Liver (tissue), 9 donors: Measurements from ENCODE around the gene JADE3. TPM values are rescaled to one million over a fixed set of nuclear protein-coding genes. Genes with fewer than 3 reads are reported as not detected.

Experiments used
- DNase-seq: peaks from one replicate; pipeline ENCODE4 v3.0.0-alpha.2; 2017; ENCODE audit warnings: low spot score
- H3K27ac ChIP-seq, 2 donors: one replicate each; pipeline ENCODE4 v1.7.0; 2013; ENCODE audit warnings: inconsistent platforms in 2 of 2, low read length in 2 of 2, control low read depth in 1 of 2, low read depth in 1 of 2, mild to moderate bottlenecking in 1 of 2
- H3K27me3 ChIP-seq, 4 donors: one replicate each; pipeline versions ENCODE4 v1.6.1 to v1.7.0; 2013; ENCODE audit warnings: low read length in 3 of 4, inconsistent platforms in 1 of 4, mild to moderate bottlenecking in 1 of 4, moderate library complexity in 1 of 4; ENCODE audit not compliant: control insufficient read depth in 4 of 4, insufficient read depth in 4 of 4
- H3K36me3 ChIP-seq, 4 donors: one replicate each; pipeline versions ENCODE4 v1.6.1 to v1.7.0; 2013; ENCODE audit warnings: low read length in 3 of 4, mild to moderate bottlenecking in 3 of 4, low read depth in 1 of 4, moderate library complexity in 1 of 4; ENCODE audit not compliant: control insufficient read depth in 4 of 4, insufficient read depth in 3 of 4
- H3K4me1 ChIP-seq, 4 donors: one replicate each; pipeline versions ENCODE4 v1.6.1 to v1.7.0; 2013; ENCODE audit warnings: low read length in 3 of 4, mild to moderate bottlenecking in 3 of 4, moderate library complexity in 1 of 4; ENCODE audit not compliant: control insufficient read depth in 4 of 4, insufficient read depth in 4 of 4
- H3K4me3 ChIP-seq, 3 donors: one replicate each; pipeline versions ENCODE4 v1.6.1 to v1.7.0; 2013; ENCODE audit warnings: low read length in 3 of 3, control low read depth in 1 of 3, low read depth in 1 of 3, mild to moderate bottlenecking in 1 of 3
- H3K9ac ChIP-seq, 2 donors: one replicate each; pipeline ENCODE4 v1.7.0; 2013; ENCODE audit warnings: low read length in 2 of 2, mild to moderate bottlenecking in 2 of 2, moderate library complexity in 2 of 2, control low read depth in 1 of 2, low read depth in 1 of 2
- H3K9me3 ChIP-seq, 4 donors: one replicate each; pipeline versions ENCODE4 v1.6.1 to v1.7.0; 2013; ENCODE audit warnings: low read length in 3 of 4; ENCODE audit not compliant: control insufficient read depth in 4 of 4
- ATF3 ChIP-seq: IDR thresholded peaks from 2 replicates; pipeline ENCODE4 v1.6.1; 2016; ENCODE audit warnings: antibody characterized with exemption
- CTCF ChIP-seq: fragments of 150-350 bp; IDR thresholded peaks from 2 replicates; pipeline ENCODE4 v1.5.1; 2017; ENCODE audit warnings: improper control_type of control experiment, low read depth, low read length; ENCODE audit not compliant: missing input control
- EGR1 ChIP-seq, 2 donors: IDR thresholded peaks; 2 replicates each; pipeline ENCODE4 v1.6.1; 2016 to 2018; ENCODE audit warnings: antibody characterized with exemption in 2 of 2, low read depth in 2 of 2
- FOXA1 ChIP-seq: IDR thresholded peaks from 2 replicates; pipeline ENCODE4 v1.6.1; 2016; ENCODE audit warnings: antibody characterized with exemption
- FOXA2 ChIP-seq: IDR thresholded peaks from 2 replicates; pipeline ENCODE4 v1.6.1; 2016; ENCODE audit warnings: antibody characterized with exemption
- GABPA ChIP-seq, 2 donors: IDR thresholded peaks in 1 of 2; conservative IDR thresholded peaks in 1 of 2; 2 replicates each; pipeline ENCODE4 v1.6.1; 2016; ENCODE audit warnings: antibody characterized with exemption in 2 of 2, mild to moderate bottlenecking in 1 of 2, moderate library complexity in 1 of 2
- HNF4A ChIP-seq, 2 donors: conservative IDR thresholded peaks; 2 replicates each; pipeline ENCODE4 v1.6.1; 2016; ENCODE audit warnings: antibody characterized with exemption in 2 of 2, mild to moderate bottlenecking in 2 of 2
- HNF4G ChIP-seq: IDR thresholded peaks from 2 replicates; pipeline ENCODE4 v1.6.1; 2016; ENCODE audit warnings: antibody characterized with exemption
- JUND ChIP-seq, 2 donors: IDR thresholded peaks; 2 replicates each; pipeline ENCODE4 v1.6.1; 2016; ENCODE audit warnings: antibody characterized with exemption in 2 of 2
- NR2F2 ChIP-seq: IDR thresholded peaks from 2 replicates; pipeline ENCODE4 v1.6.1; 2016; ENCODE audit warnings: antibody characterized with exemption
- RAD21 ChIP-seq, 2 donors: IDR thresholded peaks; 2 replicates each; pipeline ENCODE4 v1.6.1; 2016; ENCODE audit warnings: antibody characterized with exemption in 2 of 2, mild to moderate bottlenecking in 2 of 2
- REST ChIP-seq: IDR thresholded peaks from 2 replicates; pipeline ENCODE4 v1.6.1; 2016; ENCODE audit warnings: antibody characterized with exemption, mild to moderate bottlenecking
- RXRA ChIP-seq, 2 donors: IDR thresholded peaks; 2 replicates each; pipeline ENCODE4 v1.6.1; 2017 to 2018; ENCODE audit warnings: antibody characterized with exemption in 2 of 2, mild to moderate bottlenecking in 1 of 2
- SP1 ChIP-seq: IDR thresholded peaks from 2 replicates; pipeline ENCODE4 v1.6.1; 2018; ENCODE audit warnings: antibody characterized with exemption, mild to moderate bottlenecking
- TAF1 ChIP-seq: conservative IDR thresholded peaks from 2 replicates; pipeline ENCODE4 v1.6.1; 2016; ENCODE audit warnings: antibody characterized with exemption, mild to moderate bottlenecking
- YY1 ChIP-seq: IDR thresholded peaks from 2 replicates; pipeline ENCODE4 v1.6.1; 2016; ENCODE audit warnings: antibody characterized with exemption, mild to moderate bottlenecking
- WGBS: extraction: QIAGEN DNeasy Blood & Tissue Kit; methylation state at CpG from one replicate; pipeline ENCODE4 v1.1.7; 2013; 5-methylcytosine and 5-hydroxymethylcytosine counted together
- polyA plus RNA-seq, 2 donors: library from polyadenylated mRNA; stranded (reverse) in 1 of 2; unstranded in 1 of 2; fragments of 200-250 nt in 1 of 2; fragments of >200 nt in 1 of 2; fragmentation: Nextera tagmentation in 1 of 2; extraction: Ambion mirVana in 1 of 2; gene quantifications; one replicate each; pipeline versions ENCODE4 v1.2.1 to v1.2.3, GENCODE V29; 2013 to 2015
- total RNA-seq, 2 donors: library from RNA; depleted of rRNA; stranded (reverse); fragments of >200 nt; gene quantifications; one replicate each; pipeline ENCODE4 v1.2.3, GENCODE V29; 2014
- TF ChIP-seq, protein P1 (sequence below): IDR thresholded peaks from 2 replicates; pipeline ENCODE4 v1.6.1; 2016; ENCODE audit warnings: antibody characterized with exemption
- TF ChIP-seq, protein P2 (sequence below): IDR thresholded peaks from 2 replicates; pipeline ENCODE4 v1.6.1; 2016; ENCODE audit warnings: antibody characterized with exemption
- donor health status: healthy.
- donor health status: healthy.
- donor health status: healthy.
- donor health status: healthy.
- donor health status: healthy.

Gene JADE3
- total and polyA plus RNA-seq, 4 donors: 2.6 to 9.0 (median 5.2) TPM

DNA sequence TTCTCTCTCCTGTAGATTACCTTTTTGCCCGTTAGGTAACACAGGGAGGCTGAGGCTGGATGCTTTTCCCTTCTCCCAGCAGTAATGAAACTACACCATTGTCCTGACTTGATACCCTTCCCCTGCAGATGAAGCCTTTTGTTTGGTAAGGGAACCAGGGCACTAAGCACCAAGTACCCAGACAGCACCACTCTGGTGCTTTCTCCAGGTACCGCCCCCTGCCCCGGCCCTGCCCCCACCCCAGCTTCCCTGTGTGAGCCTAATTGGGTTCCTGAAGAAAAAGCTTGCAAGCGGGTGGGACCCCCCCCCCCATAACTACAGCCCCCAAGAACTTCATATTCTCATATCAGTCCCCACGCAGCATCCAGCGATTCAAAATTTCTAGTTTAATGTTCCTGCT lies 79.8 kb downstream of the JADE3 start:
- 95% methylated on average over 6 of the region's 6 CpGs for WGBS
- no peak overlapping the region for H3K27ac ChIP-seq
- no peak for TF ChIP-seq HNF4G
- no peak for TF ChIP-seq RAD21 (IDR thresholded peaks at IDR 0.05)
- no peak for TF ChIP-seq ATF3
- TF ChIP-seq NR2F2: no peak
- no peak for TF ChIP-seq TAF1
- no peak for TF ChIP-seq GABPA (IDR thresholded peaks at IDR 0.05 in 1 of 2, conservative IDR thresholded peaks at IDR 0.05 in 1 of 2)
- TF ChIP-seq EGR1 (IDR thresholded peaks at IDR 0.05; ENCODE audit: low read depth in 2 of 2): no peak
- TF ChIP-seq SP1: no peak
- TF ChIP-seq REST: no peak
- TF ChIP-seq, protein P1, sequence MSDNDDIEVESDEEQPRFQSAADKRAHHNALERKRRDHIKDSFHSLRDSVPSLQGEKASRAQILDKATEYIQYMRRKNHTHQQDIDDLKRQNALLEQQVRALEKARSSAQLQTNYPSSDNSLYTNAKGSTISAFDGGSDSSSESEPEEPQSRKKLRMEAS: no peak
- TF ChIP-seq FOXA1: no peak
- TF ChIP-seq, protein P2, sequence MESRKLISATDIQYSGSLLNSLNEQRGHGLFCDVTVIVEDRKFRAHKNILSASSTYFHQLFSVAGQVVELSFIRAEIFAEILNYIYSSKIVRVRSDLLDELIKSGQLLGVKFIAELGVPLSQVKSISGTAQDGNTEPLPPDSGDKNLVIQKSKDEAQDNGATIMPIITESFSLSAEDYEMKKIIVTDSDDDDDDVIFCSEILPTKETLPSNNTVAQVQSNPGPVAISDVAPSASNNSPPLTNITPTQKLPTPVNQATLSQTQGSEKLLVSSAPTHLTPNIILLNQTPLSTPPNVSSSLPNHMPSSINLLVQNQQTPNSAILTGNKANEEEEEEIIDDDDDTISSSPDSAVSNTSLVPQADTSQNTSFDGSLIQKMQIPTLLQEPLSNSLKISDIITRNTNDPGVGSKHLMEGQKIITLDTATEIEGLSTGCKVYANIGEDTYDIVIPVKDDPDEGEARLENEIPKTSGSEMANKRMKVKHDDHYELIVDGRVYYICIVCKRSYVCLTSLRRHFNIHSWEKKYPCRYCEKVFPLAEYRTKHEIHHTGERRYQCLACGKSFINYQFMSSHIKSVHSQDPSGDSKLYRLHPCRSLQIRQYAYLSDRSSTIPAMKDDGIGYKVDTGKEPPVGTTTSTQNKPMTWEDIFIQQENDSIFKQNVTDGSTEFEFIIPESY: no peak
- TF ChIP-seq JUND (IDR thresholded peaks at IDR 0.05): no peak
- no peak for TF ChIP-seq HNF4A (conservative IDR thresholded peaks at IDR 0.05)
- TF ChIP-seq CTCF: no peak
- TF ChIP-seq FOXA2: no peak
- no peak for TF ChIP-seq YY1
- TF ChIP-seq RXRA (IDR thresholded peaks at IDR 0.05): no peak

More for the DNA sequence above, 79.8 kb downstream of the JADE3 start:
- no peaks in the 10 kb centered on the region for H3K4me1 ChIP-seq
- H3K9ac ChIP-seq: no peak overlapping the region
- no peak overlapping the region for H3K4me3 ChIP-seq
- DNase-seq: no peak
- no peaks in the 10 kb centered on the region for H3K9me3 ChIP-seq
- H3K27me3 ChIP-seq: no peaks in the 10 kb centered on the region
- H3K36me3 ChIP-seq: peaks cover 0 to 2% (median 0%) of the 10 kb centered on the region in 4 donors
